HepG2 (cell line): Measurements from ENCODE around the gene RNF183. TPM values are rescaled to one million over a fixed set of nuclear protein-coding genes. Genes with fewer than 3 reads are reported as not detected.

ENCODE experiments used
- AHR ChIP-seq: IDR thresholded peaks from 2 replicates; pipeline ENCODE4 v1.6.1; 2018; ENCODE audit warnings: missing genetic modification reagents, missing compliant biosample characterization
- CAMTA2 ChIP-seq: sonication (generic); formaldehyde crosslinking; IDR thresholded peaks from 2 replicates; pipeline ENCODE4 v1.4.0; 2020; ENCODE audit warnings: mild to moderate bottlenecking, missing genetic modification reagents, borderline replicate concordance
- FOXA1 ChIP-seq, 2 experiments: fragments of 450-650 bp in 1 of 2; sonication (generic) in 1 of 2; formaldehyde crosslinking in 1 of 2; IDR thresholded peaks; 2 replicates each; pipeline versions ENCODE4 v1.4.0 to v1.6.1; 2016 to 2020; ENCODE audit warnings: missing genetic modification reagents in 1 of 2
- HDAC2 ChIP-seq: sonication (generic); formaldehyde crosslinking; IDR thresholded peaks from 2 replicates; pipeline ENCODE4 v1.4.0; 2020; ENCODE audit warnings: missing genetic modification reagents
- HMG20A ChIP-seq: IDR thresholded peaks from 2 replicates; pipeline ENCODE4 v1.6.1; 2016; ENCODE audit warnings: borderline replicate concordance
- IRF2 ChIP-seq: IDR thresholded peaks from 2 replicates; pipeline ENCODE4 v1.6.1; 2018; ENCODE audit warnings: missing genetic modification reagents, missing compliant biosample characterization
- KDM5A ChIP-seq: fragments of 200-600 bp; sonication (generic); IDR thresholded peaks from 2 replicates; pipeline ENCODE4 v1.7.0; 2018; ENCODE audit warnings: antibody characterized with exemption, mild to moderate bottlenecking, low read length, borderline replicate concordance
- MAFF ChIP-seq: IDR thresholded peaks from 2 replicates; pipeline ENCODE4 v1.6.1; 2011; ENCODE audit warnings: low read depth, low read length, improper control_type of control experiment
- MZF1 ChIP-seq: sonication (generic); formaldehyde crosslinking; IDR thresholded peaks from 2 replicates; pipeline ENCODE4 v1.8.1; 2023; ENCODE audit warnings: mild to moderate bottlenecking, missing genetic modification reagents, borderline replicate concordance
- NR2F6 ChIP-seq, 2 experiments: IDR thresholded peaks; 2 replicates each; pipeline ENCODE4 v1.6.1; 2016; ENCODE audit warnings: antibody characterized with exemption in 1 of 2, mild to moderate bottlenecking in 1 of 2
- RFX3 ChIP-seq: IDR thresholded peaks from 2 replicates; pipeline ENCODE4 v1.6.1; 2016; ENCODE audit warnings: missing biosample characterization, missing genetic modification reagents
- RORA ChIP-seq: sonication (generic); formaldehyde crosslinking; IDR thresholded peaks from 2 replicates; pipeline ENCODE4 v1.5.0; 2020; ENCODE audit warnings: mild to moderate bottlenecking, missing genetic modification reagents, moderate library complexity
- SMARCE1 ChIP-seq: fragments of 450-650 bp; IDR thresholded peaks from 2 replicates; pipeline ENCODE4 v1.6.1; 2017; ENCODE audit warnings: borderline replicate concordance
- ZFP36L2 ChIP-seq: sonication (generic); formaldehyde crosslinking; IDR thresholded peaks from 2 replicates; pipeline ENCODE4 v1.4.0; 2020; ENCODE audit warnings: missing genetic modification reagents
- ZNF260 ChIP-seq: sonication (generic); formaldehyde crosslinking; IDR thresholded peaks from 2 replicates; pipeline ENCODE4 v1.4.0; 2020; ENCODE audit warnings: missing genetic modification reagents, low read depth, mild to moderate bottlenecking, borderline replicate concordance
- ZNF367 ChIP-seq: sonication (generic); formaldehyde crosslinking; IDR thresholded peaks from 2 replicates; pipeline ENCODE4 v1.4.0; 2020; ENCODE audit warnings: missing genetic modification reagents, borderline replicate concordance
- ZNF501 ChIP-seq: sonication (generic); formaldehyde crosslinking; IDR thresholded peaks from 2 replicates; pipeline ENCODE4 v1.5.1; 2020; ENCODE audit warnings: mild to moderate bottlenecking, moderate library complexity, missing genetic modification reagents
- ZNF580 ChIP-seq: IDR thresholded peaks from 2 replicates; pipeline ENCODE4 v1.6.1; 2016; ENCODE audit warnings: low read depth, borderline replicate concordance
- ZNF589 ChIP-seq: sonication (generic); formaldehyde crosslinking; conservative IDR thresholded peaks from 2 replicates; pipeline ENCODE4 v1.8.0; 2022; ENCODE audit warnings: mild to moderate bottlenecking, moderate library complexity, missing genetic modification reagents
- ZNF777 ChIP-seq: sonication (generic); formaldehyde crosslinking; IDR thresholded peaks from 2 replicates; pipeline ENCODE4 v1.4.0; 2020; ENCODE audit warnings: missing genetic modification reagents
- polyA plus RNA-seq, 8 experiments: library from polyadenylated mRNA; depleted of rRNA in 3 of 8; stranded (reverse) in 7 of 8; unstranded in 1 of 8; fragments of >200 nt; fragmentation: Illumina TruSeq in 4 of 8; extraction: Trizol in 4 of 8; gene quantifications; 2 replicates each; pipeline versions ENCODE4 v1.2.1 to v1.2.3, GENCODE V29; 2011 to 2016; ENCODE audit warnings: low read depth in 4 of 8, missing spikeins in 1 of 8, mixed read lengths in 1 of 8; ENCODE audit not compliant: insufficient read depth in 1 of 8
- total RNA-seq, 5 experiments: library from RNA; depleted of rRNA; stranded (reverse); fragments of >200 nt; fragmentation: Illumina TruSeq; extraction: Trizol; gene quantifications; 2 replicates each; pipeline ENCODE4 v1.2.3, GENCODE V29; 2016; ENCODE audit warnings: low read depth in 1 of 5
- TF ChIP-seq, protein P1 (sequence below): sonication (generic); formaldehyde crosslinking; IDR thresholded peaks from 2 replicates; pipeline ENCODE4 v1.4.0; 2020; ENCODE audit warnings: missing genetic modification reagents
- TF ChIP-seq, protein P2 (sequence below): sonication (generic); formaldehyde crosslinking; IDR thresholded peaks from 2 replicates; pipeline ENCODE4 v1.5.0; 2020; ENCODE audit warnings: mild to moderate bottlenecking, missing genetic modification reagents
- TF ChIP-seq, protein P3 (sequence below): sonication (generic); formaldehyde crosslinking; IDR thresholded peaks from 2 replicates; pipeline ENCODE4 v1.5.0; 2020; ENCODE audit warnings: missing genetic modification reagents

Gene RNF183
- total and polyA plus RNA-seq, 2 of the 13 experiments (the other 11 are each of a cell fraction or from before 2014, with no cell fraction given) = 0.13 to 6.5 TPM

DNA sequence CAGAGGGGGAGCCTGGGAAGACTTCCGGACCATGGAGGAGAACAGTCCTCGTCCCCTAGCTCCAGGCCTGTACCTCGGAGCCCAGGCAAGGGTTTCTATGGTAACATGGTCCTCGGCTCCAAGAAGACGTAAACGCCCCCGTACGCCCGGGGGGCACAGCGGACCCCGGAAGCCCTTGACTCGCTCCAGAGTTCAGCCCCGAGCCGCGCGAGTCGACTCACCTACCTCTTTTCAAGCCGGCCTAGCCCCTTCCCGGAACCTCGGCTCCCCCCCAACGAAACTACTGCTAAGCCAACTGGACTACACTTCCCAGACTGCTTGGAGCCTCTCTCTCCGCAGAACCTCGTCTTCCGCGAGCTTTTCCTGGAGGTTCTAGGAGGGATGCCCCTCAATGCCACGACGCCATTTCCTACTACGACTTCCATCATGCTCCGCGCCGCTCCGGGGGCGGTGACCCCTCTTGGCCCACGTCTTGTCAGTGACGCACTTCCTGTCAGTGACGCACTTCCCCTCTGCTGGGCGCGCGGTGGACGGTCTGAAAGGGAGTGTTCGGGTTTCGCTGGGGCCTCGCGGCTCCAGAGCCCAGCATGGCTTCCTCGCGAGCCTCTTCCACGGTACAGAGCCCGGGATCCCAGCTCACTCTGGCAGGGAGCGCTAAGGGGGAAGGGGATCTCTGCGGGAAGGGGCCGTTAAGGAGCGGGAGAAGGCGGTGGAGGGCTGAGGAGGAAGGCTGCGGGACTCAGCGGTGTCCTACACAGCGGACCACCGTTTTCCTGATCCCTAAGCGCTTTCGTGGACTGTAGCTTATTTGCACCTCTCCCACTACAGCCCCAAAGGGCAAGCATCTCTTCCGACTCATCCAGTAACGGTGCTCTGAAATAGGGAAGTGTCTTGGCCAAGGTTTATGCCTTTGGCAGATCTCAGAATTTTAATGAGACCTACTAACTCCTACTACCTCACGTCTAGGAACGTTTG lies 27.7 kb downstream of the RNF183 start, which contains the start of the genes CDC26 and PRPF4 (continued):
- TF ChIP-seq, protein P1, sequence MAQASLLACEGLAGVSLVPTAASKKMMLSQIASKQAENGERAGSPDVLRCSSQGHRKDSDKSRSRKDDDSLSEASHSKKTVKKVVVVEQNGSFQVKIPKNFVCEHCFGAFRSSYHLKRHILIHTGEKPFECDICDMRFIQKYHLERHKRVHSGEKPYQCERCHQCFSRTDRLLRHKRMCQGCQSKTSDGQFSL (CRISPR knock-in tag) = peak; percentile 98
- TF ChIP-seq MZF1 (CRISPR knock-in tag) = no peak
- no peak for TF ChIP-seq ZNF589 (CRISPR knock-in tag)
- TF ChIP-seq AHR (CRISPR knock-in tag) = peak; percentile 56; the same call in 1 of the 2 replicates
- TF ChIP-seq RFX3 (CRISPR knock-in tag) = peak; percentile 16; the same call in 1 of the 2 replicates
- TF ChIP-seq, protein P2, sequence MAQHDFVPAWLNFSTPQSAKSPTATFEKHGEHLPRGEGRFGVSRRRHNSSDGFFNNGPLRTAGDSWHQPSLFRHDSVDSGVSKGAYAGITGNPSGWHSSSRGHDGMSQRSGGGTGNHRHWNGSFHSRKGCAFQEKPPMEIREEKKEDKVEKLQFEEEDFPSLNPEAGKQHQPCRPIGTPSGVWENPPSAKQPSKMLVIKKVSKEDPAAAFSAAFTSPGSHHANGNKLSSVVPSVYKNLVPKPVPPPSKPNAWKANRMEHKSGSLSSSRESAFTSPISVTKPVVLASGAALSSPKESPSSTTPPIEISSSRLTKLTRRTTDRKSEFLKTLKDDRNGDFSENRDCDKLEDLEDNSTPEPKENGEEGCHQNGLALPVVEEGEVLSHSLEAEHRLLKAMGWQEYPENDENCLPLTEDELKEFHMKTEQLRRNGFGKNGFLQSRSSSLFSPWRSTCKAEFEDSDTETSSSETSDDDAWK (CRISPR knock-in tag) = no peak
- TF ChIP-seq MAFF = no peak
- TF ChIP-seq KDM5A = peak; percentile 84; the same call in 1 of the 2 replicates
- TF ChIP-seq HDAC2 (CRISPR knock-in tag) = peak; percentile 88
- TF ChIP-seq ZNF367 (CRISPR knock-in tag) = no peak
- no peak for TF ChIP-seq ZNF260 (CRISPR knock-in tag)
- TF ChIP-seq ZNF501 = peak; percentile 90
- TF ChIP-seq ZFP36L2 = no peak
- no peak for TF ChIP-seq HMG20A (CRISPR knock-in tag)
- TF ChIP-seq, protein P3, sequence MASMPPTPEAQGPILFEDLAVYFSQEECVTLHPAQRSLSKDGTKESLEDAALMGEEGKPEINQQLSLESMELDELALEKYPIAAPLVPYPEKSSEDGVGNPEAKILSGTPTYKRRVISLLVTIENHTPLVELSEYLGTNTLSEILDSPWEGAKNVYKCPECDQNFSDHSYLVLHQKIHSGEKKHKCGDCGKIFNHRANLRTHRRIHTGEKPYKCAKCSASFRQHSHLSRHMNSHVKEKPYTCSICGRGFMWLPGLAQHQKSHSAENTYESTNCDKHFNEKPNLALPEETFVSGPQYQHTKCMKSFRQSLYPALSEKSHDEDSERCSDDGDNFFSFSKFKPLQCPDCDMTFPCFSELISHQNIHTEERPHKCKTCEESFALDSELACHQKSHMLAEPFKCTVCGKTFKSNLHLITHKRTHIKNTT (CRISPR knock-in tag) = no peak
- TF ChIP-seq IRF2 = peak; percentile 95
- peak; percentile 79 for TF ChIP-seq ZNF777
- TF ChIP-seq NR2F6 (IDR thresholded peaks at IDR 0.05) = peak; percentile 57
- peak; percentile 75; the same call in 1 of the 2 replicates for TF ChIP-seq NR2F6 (CRISPR knock-in tag; IDR thresholded peaks at IDR 0.05)
- TF ChIP-seq SMARCE1 = no peak
- no peak for TF ChIP-seq FOXA1 (IDR thresholded peaks at IDR 0.05)
- TF ChIP-seq FOXA1 (CRISPR knock-in tag; IDR thresholded peaks at IDR 0.05) = peak; percentile 26; the same call in 1 of the 2 replicates
- TF ChIP-seq CAMTA2 (CRISPR knock-in tag) = peak; percentile 47; the same call in 1 of the 2 replicates
- no peak for TF ChIP-seq RORA
- peak; percentile 72; the same call in 1 of the 2 replicates for TF ChIP-seq ZNF580 (CRISPR knock-in tag)
